Activated CD8-positive, alpha-beta T cell treated with anti-CD3 and anti-CD28 coated beads for 36 hours (primary cell): Measurements from ENCODE around the gene DERL2. TPM values are rescaled to one million over a fixed set of nuclear protein-coding genes. Genes with fewer than 3 reads are reported as not detected.

Source experiments
- ATAC-seq: fragments of 200-7000 bp; cut with Tn5 transposase; one replicate; pipeline ENCODE4 v1.10.0; 2021; ENCODE audit warnings: mild to moderate bottlenecking, moderate library complexity
- CTCF ChIA-PET: fragments of 350-600 bp; sonication (Branson Sonifier 250); formaldehyde crosslinking; loops from one replicate; lab custom pipeline; 2021; ENCODE audit warnings: antibody characterized with exemption; lab: Charles Lee
- POLR2A ChIA-PET: fragments of 350-600 bp; sonication (Branson Sonifier 250); formaldehyde crosslinking; loops from one replicate; lab custom pipeline; 2021; ENCODE audit warnings: antibody characterized with exemption; lab: Charles Lee
- DNase-seq: peaks from one replicate; pipeline ENCODE4 v3.0.0-alpha.2; 2020
- H3K27ac Mint-ChIP-seq: one replicate; pipeline ENCODE4 v1.8.0; 2021; ENCODE audit warnings: mild to moderate bottlenecking, mixed read lengths
- H3K27me3 Mint-ChIP-seq: one replicate; pipeline ENCODE4 v1.8.0; 2021; ENCODE audit warnings: mixed read lengths
- H3K36me3 Mint-ChIP-seq: one replicate; pipeline ENCODE4 v1.8.0; 2021; ENCODE audit warnings: low read depth, mixed read lengths
- H3K4me1 Mint-ChIP-seq: one replicate; pipeline ENCODE4 v1.8.0; 2021; ENCODE audit warnings: low read depth, mixed read lengths
- H3K4me3 Mint-ChIP-seq: one replicate; pipeline ENCODE4 v1.8.0; 2021; ENCODE audit warnings: mild to moderate bottlenecking, moderate library complexity, mixed read lengths
- H3K9me3 Mint-ChIP-seq: one replicate; pipeline ENCODE4 v1.8.0; 2021; ENCODE audit warnings: mixed read lengths
- CTCF ChIP-seq: fragments of 200-600 bp; IDR thresholded peaks from one replicate; pipeline ENCODE4 v1.8.0; 2022; ENCODE audit warnings: antibody characterized with exemption, mild to moderate bottlenecking
- intact Hi-C: fragments of 100-400 bp; cut with micrococcal nuclease; formaldehyde crosslinking; loops from one replicate; pipeline ENCODE4 v1.10.0; 2022
- total RNA-seq, 2 experiments: library from RNA; stranded (reverse); gene quantifications; one replicate each; pipeline ENCODE4 v1.2.3, GENCODE V29; 2021

Gene DERL2
- total RNA-seq, 2 experiments from 2014 or later, result 43.4 to 45.8 TPM

GRCh38 chr17:5499476-5500231, 13.7 kb upstream of the DERL2 start:
- Mint-ChIP-seq H3K36me3 (no peaks in the 10 kb centered on the region), H3K27ac (no peak overlapping the region), H3K4me1 (peaks cover 21% of the 10 kb centered on the region), H3K9me3 (no peaks in the 10 kb centered on the region), H3K27me3 (no peaks in the 10 kb centered on the region), H3K4me3 (peak overlapping the region; percentile 85)
- no peak for TF ChIP-seq CTCF
- DNase-seq, result no peak
- ChIA-PET CTCF (interaction anchor here (0.7 to 1.2 kb wide), 3 partner anchors 9 to 60 kb away, joined by 3 read pairs; no protein-coding TSS in a partner anchor), POLR2A (interaction anchor here (0.6 to 2.8 kb wide), 4 partner anchors 8 to 231 kb away, joined by 3 to 19 read pairs (median 3); partner anchors contain the start of genes DERL2 and MIS12)
- no peak for ATAC-seq
- intact Hi-C loops, result no loop called here

- H3K4me3 Mint-ChIP-seq, result no peak overlapping the region
- ChIA-PET CTCF (no interaction called here), POLR2A (no interaction called here)
- H3K4me1 Mint-ChIP-seq, result peaks cover 13% of the 10 kb centered on the region
- no peak for TF ChIP-seq CTCF
- peaks cover 29% of the 10 kb centered on the region for H3K36me3 Mint-ChIP-seq
- no peaks in the 10 kb centered on the region for H3K27me3 Mint-ChIP-seq
- ATAC-seq (no peak), DNase-seq (no peak)
- no peak overlapping the region for H3K27ac Mint-ChIP-seq
- H3K9me3 Mint-ChIP-seq, result no peaks in the 10 kb centered on the region
- intact Hi-C loops, result no loop called here
Measured at GRCh38 chr17:5492970-5493369, 7.0 kb upstream of the DERL2 start.

GRCh38 chr17:5488752-5489151, 2.8 kb upstream of the DERL2 start:
- ChIA-PET CTCF (no interaction called here), POLR2A (interaction anchor here (3.8 to 6.9 kb wide), 2 partner anchors 8 to 19 kb away, joined by 28 to 55 read pairs; partner anchors contain the start of gene DHX33)
- DNase-seq, result no peak
- no peak for TF ChIP-seq CTCF
- no peak overlapping the region for H3K27ac Mint-ChIP-seq
- ATAC-seq, result no peak
- peaks cover 53% of the 10 kb centered on the region for H3K36me3 Mint-ChIP-seq
- no peaks in the 10 kb centered on the region for H3K9me3 Mint-ChIP-seq
- intact Hi-C loops, result no loop called here
- no peaks in the 10 kb centered on the region for H3K27me3 Mint-ChIP-seq
- H3K4me1 Mint-ChIP-seq, result peaks cover 37% of the 10 kb centered on the region
- H3K4me3 Mint-ChIP-seq, result no peak overlapping the region

- H3K9me3 Mint-ChIP-seq, result no peaks in the 10 kb centered on the region
- peak within 1 kb of the TSS; percentile 93 for H3K4me3 Mint-ChIP-seq
- intact Hi-C loops, result no loop called here
- peak within 1 kb of the TSS; percentile 99 for H3K27ac Mint-ChIP-seq
- H3K4me1 Mint-ChIP-seq, result peaks cover 56% of the 10 kb centered on the region
- ATAC-seq (peak; percentile 92), DNase-seq (peak; percentile 100)
- ChIA-PET POLR2A (interaction anchor here (0.7 to 6.9 kb wide), 15 partner anchors 10 to 244 kb away, joined by 3 to 55 read pairs (median 4); partner anchors contain the start of genes DHX33, NLRP1, NUP88 and RPAIN), CTCF (interaction anchor here (0.7 to 1.9 kb wide), 5 partner anchors 16 to 205 kb away, joined by 3 to 8 read pairs (median 3); partner anchors contain the start of genes C1QBP and RABEP1)
- TF ChIP-seq CTCF, result no peak
- H3K27me3 Mint-ChIP-seq, result no peaks in the 10 kb centered on the region
- H3K36me3 Mint-ChIP-seq, result peaks cover 63% of the 10 kb centered on the region
Measured at GRCh38 chr17:5486206-5487124, 487 bp upstream of the DERL2 start, which contains the start of gene MIS12. TSS of gene MIS12 (plus strand) at chr17:5486566. CDS start at chr17:5488863, 2,297 bp downstream.
